ENCODE results near the gene SELENOV. TPM values are rescaled to one million over a fixed set of nuclear protein-coding genes. Genes with fewer than 3 reads are reported as not detected.

SELENOV gene
- total RNA-seq, 1 experiment from 2014 or later = 0.80 TPM

DNA sequence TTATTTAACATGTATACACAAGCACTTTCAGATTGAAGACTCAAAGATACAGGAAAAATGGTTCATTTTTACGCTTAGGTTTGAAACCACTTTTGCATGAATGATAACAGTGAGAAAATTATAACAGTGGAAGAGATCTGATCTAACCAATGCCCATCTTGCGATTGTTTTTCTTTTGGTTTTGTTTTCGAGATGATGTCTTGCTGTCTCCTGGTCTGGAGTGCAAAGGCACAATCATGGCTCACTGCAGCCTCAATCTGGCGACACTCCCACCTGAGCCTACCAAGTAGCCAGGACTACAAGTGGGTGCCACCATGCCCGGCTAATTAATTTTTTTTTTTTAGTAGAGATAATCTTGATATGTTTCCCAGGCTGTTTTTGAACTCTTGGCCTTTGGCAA is 35.3 kb downstream of the SELENOV start:
- H3K27me3 ChIP-seq (ENCODE audit: control insufficient read depth, insufficient read depth, low read length) = peaks cover 32% of the 10 kb centered on the region
- no peaks in the 10 kb centered on the region for H3K9me3 ChIP-seq (ENCODE audit: control insufficient read depth, insufficient read depth, low read depth, low read length)
- intact Hi-C loops (cut with micrococcal nuclease; ENCODE audit: unreplicated experiment) = loop anchor here (2.0 to 5.0 kb wide), 2 partner anchors 219 to 292 kb away; no protein-coding TSS in a partner anchor
- no TSS peak for BruUV-seq (replicated peaks)
- no peak for DNase-seq (ENCODE audit: low read depth, low spot score)
- TF ChIP-seq SIN3A (IDR thresholded peaks at IDR 0.05; ENCODE audit: borderline replicate concordance, insufficient read depth, low read depth, low read length) (no peak), POLR2AphosphoS5 (IDR thresholded peaks at IDR 0.05; ENCODE audit: low read depth, low read length) (no peak), TCF7L2 (IDR thresholded peaks at IDR 0.05; ENCODE audit: low read depth, low read length) (no peak)
- TF ChIP-seq, protein P1, sequence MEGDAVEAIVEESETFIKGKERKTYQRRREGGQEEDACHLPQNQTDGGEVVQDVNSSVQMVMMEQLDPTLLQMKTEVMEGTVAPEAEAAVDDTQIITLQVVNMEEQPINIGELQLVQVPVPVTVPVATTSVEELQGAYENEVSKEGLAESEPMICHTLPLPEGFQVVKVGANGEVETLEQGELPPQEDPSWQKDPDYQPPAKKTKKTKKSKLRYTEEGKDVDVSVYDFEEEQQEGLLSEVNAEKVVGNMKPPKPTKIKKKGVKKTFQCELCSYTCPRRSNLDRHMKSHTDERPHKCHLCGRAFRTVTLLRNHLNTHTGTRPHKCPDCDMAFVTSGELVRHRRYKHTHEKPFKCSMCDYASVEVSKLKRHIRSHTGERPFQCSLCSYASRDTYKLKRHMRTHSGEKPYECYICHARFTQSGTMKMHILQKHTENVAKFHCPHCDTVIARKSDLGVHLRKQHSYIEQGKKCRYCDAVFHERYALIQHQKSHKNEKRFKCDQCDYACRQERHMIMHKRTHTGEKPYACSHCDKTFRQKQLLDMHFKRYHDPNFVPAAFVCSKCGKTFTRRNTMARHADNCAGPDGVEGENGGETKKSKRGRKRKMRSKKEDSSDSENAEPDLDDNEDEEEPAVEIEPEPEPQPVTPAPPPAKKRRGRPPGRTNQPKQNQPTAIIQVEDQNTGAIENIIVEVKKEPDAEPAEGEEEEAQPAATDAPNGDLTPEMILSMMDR (IDR thresholded peaks at IDR 0.05) = no peak
- TF ChIP-seq, protein P2, sequence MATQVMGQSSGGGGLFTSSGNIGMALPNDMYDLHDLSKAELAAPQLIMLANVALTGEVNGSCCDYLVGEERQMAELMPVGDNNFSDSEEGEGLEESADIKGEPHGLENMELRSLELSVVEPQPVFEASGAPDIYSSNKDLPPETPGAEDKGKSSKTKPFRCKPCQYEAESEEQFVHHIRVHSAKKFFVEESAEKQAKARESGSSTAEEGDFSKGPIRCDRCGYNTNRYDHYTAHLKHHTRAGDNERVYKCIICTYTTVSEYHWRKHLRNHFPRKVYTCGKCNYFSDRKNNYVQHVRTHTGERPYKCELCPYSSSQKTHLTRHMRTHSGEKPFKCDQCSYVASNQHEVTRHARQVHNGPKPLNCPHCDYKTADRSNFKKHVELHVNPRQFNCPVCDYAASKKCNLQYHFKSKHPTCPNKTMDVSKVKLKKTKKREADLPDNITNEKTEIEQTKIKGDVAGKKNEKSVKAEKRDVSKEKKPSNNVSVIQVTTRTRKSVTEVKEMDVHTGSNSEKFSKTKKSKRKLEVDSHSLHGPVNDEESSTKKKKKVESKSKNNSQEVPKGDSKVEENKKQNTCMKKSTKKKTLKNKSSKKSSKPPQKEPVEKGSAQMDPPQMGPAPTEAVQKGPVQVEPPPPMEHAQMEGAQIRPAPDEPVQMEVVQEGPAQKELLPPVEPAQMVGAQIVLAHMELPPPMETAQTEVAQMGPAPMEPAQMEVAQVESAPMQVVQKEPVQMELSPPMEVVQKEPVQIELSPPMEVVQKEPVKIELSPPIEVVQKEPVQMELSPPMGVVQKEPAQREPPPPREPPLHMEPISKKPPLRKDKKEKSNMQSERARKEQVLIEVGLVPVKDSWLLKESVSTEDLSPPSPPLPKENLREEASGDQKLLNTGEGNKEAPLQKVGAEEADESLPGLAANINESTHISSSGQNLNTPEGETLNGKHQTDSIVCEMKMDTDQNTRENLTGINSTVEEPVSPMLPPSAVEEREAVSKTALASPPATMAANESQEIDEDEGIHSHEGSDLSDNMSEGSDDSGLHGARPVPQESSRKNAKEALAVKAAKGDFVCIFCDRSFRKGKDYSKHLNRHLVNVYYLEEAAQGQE (IDR thresholded peaks at IDR 0.05; ENCODE audit: insufficient read depth in 1 of 2, low read depth in 2 of 2, low read length in 1 of 2) = no peak
- no peaks in the 10 kb centered on the region for H3K4me1 ChIP-seq (ENCODE audit: control insufficient read depth, insufficient read depth, low read length)
- H3K27ac ChIP-seq (ENCODE audit: low read length) = no peak overlapping the region
- no peak for ATAC-seq
- in situ Hi-C loops (cut with HindIII; ENCODE audit: low pct_unique_long_range_greater_than_20kb, low sequenced_read_pairs) = no loop called here
- no peaks in the 10 kb centered on the region for H3K36me3 ChIP-seq (ENCODE audit: control insufficient read depth, insufficient read depth, low read length)
- H3K4me3 ChIP-seq (ENCODE audit: low read depth in 2 of 2, low read length in 2 of 2) = no peak overlapping the region
- ChIA-PET POLR2A (no interaction called here), CTCF (interaction anchor here (0.9 to 17.8 kb wide), 8 partner anchors 11 to 218 kb away, joined by 3 to 508 read pairs (median 22); partner anchors contain the start of gene RPS16)

DNA sequence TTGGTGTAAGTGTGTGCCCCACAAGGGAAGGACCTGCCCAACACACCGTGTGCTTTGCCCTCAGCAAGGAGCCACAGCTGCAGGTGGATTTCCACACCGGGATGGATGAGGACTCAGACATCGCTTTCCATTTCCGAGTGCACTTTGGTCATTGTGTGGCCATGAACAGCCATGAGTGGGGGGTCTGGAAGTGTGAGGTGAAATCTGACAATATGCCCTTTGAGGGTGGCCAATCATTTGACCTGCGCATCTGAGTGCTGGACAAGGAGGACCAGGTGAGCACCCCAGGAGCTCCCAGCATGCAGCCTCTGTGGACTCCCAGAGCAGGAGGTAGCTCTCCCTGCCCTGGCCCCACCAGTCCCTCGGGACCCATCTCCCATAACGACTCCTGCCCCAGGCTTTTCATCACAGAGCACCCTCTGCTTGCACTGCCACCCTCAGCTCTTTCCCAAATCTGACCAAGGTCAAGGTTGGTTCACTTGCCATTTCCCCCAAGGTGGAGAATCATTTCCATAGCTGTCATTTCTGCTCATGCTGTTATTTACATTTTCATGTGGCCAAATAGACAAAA is 38.2 kb downstream of the SELENOV start:
- no peak for TF ChIP-seq TCF7L2 (IDR thresholded peaks at IDR 0.05; ENCODE audit: low read depth, low read length)
- TF ChIP-seq POLR2AphosphoS5 (IDR thresholded peaks at IDR 0.05; ENCODE audit: low read depth, low read length) = no peak
- TF ChIP-seq SIN3A (IDR thresholded peaks at IDR 0.05; ENCODE audit: borderline replicate concordance, insufficient read depth, low read depth, low read length) = no peak
- TF ChIP-seq, protein P2 (IDR thresholded peaks at IDR 0.05; ENCODE audit: insufficient read depth in 1 of 2, low read depth in 2 of 2, low read length in 1 of 2) = no peak
- TF ChIP-seq, protein P1 (IDR thresholded peaks at IDR 0.05) = no peak
- intact Hi-C loops (cut with micrococcal nuclease; ENCODE audit: unreplicated experiment) (loop anchor here (5.0 kb wide), 1 partner anchor 289 kb away; no protein-coding TSS in a partner anchor), in situ Hi-C loops (cut with HindIII; ENCODE audit: low pct_unique_long_range_greater_than_20kb, low sequenced_read_pairs) (no loop called here)
- Histone ChIP-seq H3K36me3 (ENCODE audit: control insufficient read depth, insufficient read depth, low read length) (no peaks in the 10 kb centered on the region), H3K9me3 (ENCODE audit: control insufficient read depth, insufficient read depth, low read depth, low read length) (no peaks in the 10 kb centered on the region), H3K4me3 (ENCODE audit: low read depth in 2 of 2, low read length in 2 of 2) (no peak overlapping the region), H3K27me3 (ENCODE audit: control insufficient read depth, insufficient read depth, low read length) (peaks cover 25% of the 10 kb centered on the region), H3K27ac (ENCODE audit: low read length) (no peak overlapping the region), H3K4me1 (ENCODE audit: control insufficient read depth, insufficient read depth, low read length) (peaks cover 12% of the 10 kb centered on the region)
- POLR2A ChIA-PET = interaction anchor here (2.0 kb wide), 1 partner anchor 117 kb away, joined by 9 read pairs; the partner anchor contains the start of gene RPS16
- CTCF ChIA-PET = interaction anchor here (0.6 to 17.8 kb wide), 13 partner anchors 9 to 418 kb away, joined by 3 to 508 read pairs (median 5); partner anchors contain the start of genes DLL3 and PSMC4
- ATAC-seq = no peak
- BruUV-seq (replicated peaks) = no TSS peak
- DNase-seq (ENCODE audit: low read depth, low spot score) = no peak
